ENCODE measurements around the gene CGB5.
"Not testable (repeated sequence)": the region's sequence is repeated elsewhere in the genome, so short reads cannot be mapped to it uniquely, and the experiment has no call there.

- TF ChIP-seq CTCF (IDR thresholded peaks at IDR 0.05; ENCODE audit: insufficient read depth, low read length); POLR2AphosphoS5 (IDR thresholded peaks at IDR 0.05; ENCODE audit: low read depth); GABPA (IDR thresholded peaks at IDR 0.05; ENCODE audit: low read depth); REST (IDR thresholded peaks at IDR 0.05; ENCODE audit: insufficient replicate concordance, low read depth): not testable (repeated sequence)
Measured at GRCh38 chr19:49039736-49040135, 3.9 kb upstream of the CGB5 start.
